HG03378 (cell line): ENCODE data around the gene PSAPL1.

ENCODE experiments used
- ATAC-seq: cut with Tn5 transposase; IDR thresholded peaks from one replicate; pipeline ENCODE4 v1.9.1; 2021; ENCODE audit warnings: mild to moderate bottlenecking, moderate library complexity; ENCODE audit not compliant: unreplicated experiment

PSAPL1 gene

DNA sequence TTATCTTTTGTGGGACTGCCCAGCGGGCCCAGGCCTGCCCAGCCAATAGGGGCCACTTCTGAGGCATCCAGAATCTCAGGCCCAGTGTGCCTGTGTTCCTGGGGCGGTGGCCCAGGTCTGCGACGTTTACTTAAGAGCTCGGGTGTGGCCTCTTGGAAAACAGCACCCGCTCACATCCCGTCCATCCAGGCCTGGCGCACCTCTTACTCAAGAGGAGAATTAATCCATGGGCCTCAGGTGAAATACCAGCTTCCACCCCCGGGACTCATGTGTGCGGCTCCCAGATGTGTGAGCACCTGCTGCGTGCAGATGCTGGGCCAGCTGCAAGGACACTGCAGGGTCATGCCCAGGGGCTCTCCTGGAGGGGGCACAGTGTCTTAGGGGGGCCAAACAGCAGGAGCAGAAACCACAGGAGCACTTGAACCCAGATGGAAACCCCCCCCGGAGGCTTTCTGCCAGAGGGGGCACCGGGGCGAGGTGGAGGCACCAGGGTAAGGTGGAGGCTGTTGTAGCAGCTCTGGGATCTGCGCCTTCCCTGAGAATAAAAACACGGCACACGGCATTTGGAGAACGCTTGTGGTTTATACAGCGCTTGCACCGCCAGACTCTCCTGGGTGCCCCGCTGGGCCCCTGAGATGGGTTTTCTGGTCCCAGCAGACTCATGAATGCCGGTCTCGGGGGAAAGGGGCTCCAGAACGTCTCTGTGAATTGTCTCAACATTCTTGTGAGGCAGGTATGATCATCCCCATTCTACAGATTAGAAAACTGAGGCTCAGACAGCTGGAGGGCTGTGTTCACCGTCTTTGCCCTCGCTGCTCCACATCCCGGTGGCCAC is 2.8 kb downstream of the PSAPL1 start:
- no peak for ATAC-seq

- ATAC-seq, result no peak
These were observed 3.6 kb downstream of the PSAPL1 start for GRCh38 chr4:7430965-7431695.

- ATAC-seq, result no peak
These were observed 4.3 kb downstream of the PSAPL1 start for GRCh38 chr4:7430368-7430964.

GRCh38 chr4:7429601-7430078 is 5.1 kb downstream of the PSAPL1 start:
- ATAC-seq, result no peak

GRCh38 chr4:7429069-7429416 is 5.7 kb downstream of the PSAPL1 start:
- ATAC-seq, result no peak

DNA sequence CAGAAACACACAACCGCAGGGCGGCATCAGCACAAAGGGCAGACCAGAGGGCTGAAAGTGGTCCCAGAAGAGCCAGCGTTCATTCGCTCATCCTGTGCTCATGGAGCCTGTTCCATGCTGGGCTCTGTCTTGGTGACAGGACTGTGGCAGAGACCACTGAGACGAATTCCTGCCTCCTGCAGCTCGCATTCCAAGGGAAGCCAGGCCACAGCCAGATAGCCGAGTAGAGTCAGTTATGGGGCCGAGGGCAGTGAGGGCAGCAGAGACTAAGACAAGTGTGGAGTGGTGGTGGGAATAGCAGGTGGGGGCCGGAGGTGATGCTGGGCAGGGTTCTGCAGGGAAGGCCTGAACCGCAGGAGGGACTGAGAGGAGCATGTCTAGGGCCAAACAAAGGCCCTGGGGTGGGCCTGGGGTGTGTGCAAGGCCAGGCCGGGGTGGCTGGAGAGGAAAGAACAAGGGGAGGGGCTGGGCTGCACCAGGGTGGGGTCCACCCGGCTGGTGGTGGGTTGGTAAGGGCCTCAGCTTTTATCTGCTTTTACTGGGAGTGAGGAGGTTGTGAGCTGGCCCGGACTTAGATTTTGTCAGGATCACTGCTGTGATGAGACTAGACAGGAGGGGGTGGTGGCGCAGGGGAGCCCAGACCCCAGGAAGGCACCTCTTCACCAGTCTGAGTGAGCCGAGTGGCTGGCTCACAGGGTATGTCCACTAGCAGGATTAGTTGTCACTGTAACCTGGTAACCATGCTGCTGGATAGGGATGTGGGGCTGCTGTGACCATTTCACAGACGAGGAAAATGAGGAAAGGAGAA is 6.3 kb downstream of the PSAPL1 start:
- no peak for ATAC-seq

DNA sequence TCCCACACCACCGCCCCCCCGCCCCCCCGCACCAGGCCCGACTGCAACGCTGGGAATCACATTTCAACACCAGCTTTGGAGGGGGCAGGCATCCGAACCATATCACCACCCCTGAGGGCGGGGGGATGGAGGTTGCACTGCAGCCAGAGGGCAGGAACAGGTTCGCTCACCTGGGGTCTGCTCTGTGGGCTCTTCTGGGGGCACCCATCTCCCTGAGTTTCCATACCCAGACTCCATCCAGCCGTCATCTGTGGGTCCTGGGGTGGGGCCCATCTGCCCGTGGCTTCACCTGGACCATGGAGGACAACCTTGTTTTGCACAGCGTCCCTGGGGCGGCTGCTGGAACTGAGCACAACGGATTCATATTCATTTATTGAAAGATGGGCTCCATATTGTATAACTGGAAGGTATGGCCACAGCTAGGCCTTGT is 6.9 kb downstream of the PSAPL1 start:
- no peak for ATAC-seq

- no peak for ATAC-seq
These were observed 7.4 kb downstream of the PSAPL1 start for GRCh38 chr4:7427361-7427760.

- ATAC-seq, result no peak
These were observed 8.1 kb downstream of the PSAPL1 start for GRCh38 chr4:7426525-7427171.

DNA sequence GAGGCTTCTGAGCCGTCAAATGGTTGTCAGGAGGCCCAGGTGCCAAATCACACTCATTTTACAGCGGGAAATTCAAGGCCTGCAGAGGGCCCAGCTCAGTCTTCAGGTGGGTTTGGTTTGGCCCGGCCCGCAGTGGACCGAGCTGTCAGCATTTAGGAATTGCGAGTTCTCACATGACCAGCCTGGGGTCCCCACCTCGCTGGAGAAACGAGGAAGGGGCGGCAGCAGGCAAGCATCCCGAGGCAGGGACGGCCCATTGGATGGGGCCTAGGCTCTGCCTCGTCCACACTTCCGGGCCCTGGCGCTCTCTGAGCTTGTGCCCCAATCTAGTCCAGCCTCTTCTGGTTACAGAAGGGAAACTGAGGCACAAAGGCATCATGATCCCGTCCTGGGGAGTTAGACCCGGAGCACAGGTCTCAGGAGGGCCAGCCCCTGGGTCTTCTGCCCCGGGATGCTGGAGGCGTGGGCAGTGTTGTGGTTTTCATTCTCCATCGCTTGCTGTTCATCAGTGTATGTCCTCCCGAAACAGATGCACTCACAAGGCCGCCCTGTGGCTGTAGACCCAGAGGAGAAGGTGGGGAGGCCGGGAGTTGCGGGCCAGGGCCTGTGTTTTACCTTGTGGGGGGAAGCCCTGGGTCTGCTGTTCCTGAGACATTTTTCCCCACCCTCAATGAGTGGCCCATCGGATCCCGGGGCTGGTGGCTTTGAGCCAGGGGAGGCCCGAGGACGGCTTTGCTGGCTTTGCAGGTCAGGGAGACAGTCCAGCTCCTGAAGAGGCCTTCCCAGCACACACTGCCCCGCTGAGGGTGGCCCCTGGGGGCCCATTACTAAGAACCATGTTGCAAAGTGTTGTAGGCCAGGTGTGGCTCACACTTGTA is 8.9 kb downstream of the PSAPL1 start:
- ATAC-seq, result no peak

DNA sequence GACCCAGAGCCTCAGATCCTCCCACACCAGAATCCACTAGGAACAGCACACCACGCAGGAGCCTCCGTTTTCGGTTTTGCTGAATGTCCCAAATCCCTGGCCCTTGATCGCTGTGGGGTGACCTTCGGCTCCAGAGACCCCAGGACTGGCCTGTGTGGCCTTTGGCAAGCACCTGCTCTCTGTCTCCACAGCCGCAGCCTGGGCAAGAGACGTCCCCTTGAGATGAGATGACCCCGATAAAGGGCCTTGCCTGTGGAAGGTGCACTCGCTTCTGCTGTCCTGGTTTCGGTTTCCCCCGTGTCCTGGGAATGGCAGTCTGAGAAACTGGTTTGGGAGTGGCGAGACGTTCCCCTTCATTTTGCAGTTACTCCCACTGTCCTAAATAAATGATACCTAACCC is 9.6 kb downstream of the PSAPL1 start:
- no peak for ATAC-seq

DNA sequence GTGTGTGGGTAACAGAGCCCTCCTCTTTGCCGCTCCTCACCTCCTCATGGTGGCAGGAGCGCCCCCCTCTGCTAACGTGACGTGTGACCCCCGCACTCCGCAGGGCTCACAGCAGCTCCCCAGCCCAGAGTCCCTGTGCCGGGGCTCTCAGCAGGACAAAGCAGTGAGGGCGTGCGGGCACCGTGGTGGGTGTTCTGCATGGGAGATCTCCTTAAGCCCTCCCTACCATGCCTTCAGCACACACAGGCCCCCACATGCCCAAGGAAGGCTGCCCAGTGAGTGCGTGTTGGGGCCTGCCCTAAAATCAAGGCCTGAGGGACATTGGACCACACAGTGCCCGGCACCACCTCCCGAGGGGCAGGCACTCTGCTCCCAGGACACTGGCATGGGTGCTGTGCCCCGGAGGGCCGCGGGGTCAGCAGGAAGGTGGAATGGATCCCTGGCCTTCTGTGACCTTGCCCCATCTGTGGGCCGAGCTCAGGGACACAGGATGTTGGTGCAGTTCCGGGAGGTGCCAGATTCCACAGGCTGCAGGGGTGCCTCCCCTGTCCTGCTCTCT is 10.1 kb downstream of the PSAPL1 start:
- no peak for ATAC-seq

DNA sequence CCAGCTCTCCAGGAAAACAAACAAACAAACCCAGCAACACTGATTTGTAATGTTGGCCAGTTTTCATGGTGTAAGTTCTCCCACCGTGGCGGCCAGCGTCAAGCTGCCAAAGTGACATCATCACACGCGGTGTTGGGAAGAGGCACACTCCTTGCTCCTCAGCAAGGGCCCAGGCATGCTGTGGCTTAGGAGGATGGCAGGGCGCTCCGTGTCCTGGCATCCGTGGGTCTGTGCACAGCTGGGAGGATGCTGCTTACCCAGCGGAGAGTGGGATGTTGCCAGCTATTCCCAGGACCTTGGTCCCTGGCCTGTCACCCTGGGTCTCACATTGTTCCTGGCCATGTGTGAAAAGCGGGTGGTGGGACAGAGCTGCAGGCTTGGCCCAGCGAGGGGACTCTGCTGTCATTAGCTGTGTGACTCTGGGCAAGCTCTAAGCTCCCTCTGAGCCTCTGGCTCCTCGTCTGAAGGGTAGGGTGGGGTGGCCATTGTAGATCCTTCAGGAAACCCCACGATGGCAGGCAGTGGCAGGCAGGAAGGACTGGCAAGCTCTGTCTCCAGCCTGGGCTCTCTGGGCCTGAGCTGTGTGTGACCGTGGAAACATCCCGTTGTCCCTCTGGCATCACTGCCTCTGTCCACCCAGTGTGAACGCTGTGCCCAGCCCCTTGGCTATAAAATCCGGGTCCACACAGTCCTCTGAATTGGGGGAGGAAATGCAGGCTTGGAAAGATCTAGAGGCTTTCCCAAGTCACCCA is 10.8 kb downstream of the PSAPL1 start:
- ATAC-seq, result no peak

GRCh38 chr4:7423391-7423790 is 11.3 kb downstream of the PSAPL1 start:
- ATAC-seq, result no peak

- no peak for ATAC-seq
These were observed 11.9 kb downstream of the PSAPL1 start for GRCh38 chr4:7422898-7423180.

- no peak for ATAC-seq
These were observed 12.4 kb downstream of the PSAPL1 start for GRCh38 chr4:7422151-7422897.

GRCh38 chr4:7421356-7422150 is 13.2 kb downstream of the PSAPL1 start:
- no peak for ATAC-seq
